ENCODE results near the gene MAD2L1BP.
A peak's percentile ranks its signal among the peaks of the same experiment; 100 is the strongest.

Gene MAD2L1BP

GRCh38 chr6:43680308-43681200 is 44.9 kb downstream of the MAD2L1BP start:
- no peak for DNase-seq (ENCODE audit: low read depth in 2 of 3, low spot score in 2 of 3)

- DNase-seq (ENCODE audit: low read depth in 2 of 3, low spot score in 2 of 3): no peak
Measured at GRCh38 chr6:43681303-43681702, 45.7 kb downstream of the MAD2L1BP start.

GRCh38 chr6:43682724-43683429 is 47.2 kb downstream of the MAD2L1BP start:
- no peak for DNase-seq (ENCODE audit: low read depth in 2 of 3, low spot score in 2 of 3)

GRCh38 chr6:43683708-43684455 is 48.2 kb downstream of the MAD2L1BP start:
- DNase-seq (ENCODE audit: low read depth in 2 of 3, low spot score in 2 of 3): no peak

GRCh38 chr6:43687079-43687436 is 51.4 kb downstream of the MAD2L1BP start:
- no peak for DNase-seq (ENCODE audit: low read depth in 2 of 3, low spot score in 2 of 3)

GRCh38 chr6:43687437-43688347 is 52.1 kb downstream of the MAD2L1BP start, which contains the start of gene MRPS18A:
Gene MRPS18A (minus strand): TSS chr6:43687791. CDS start chr6:43687779, 12 bp downstream.
- peak; percentile 62 to 68 (median 64) for DNase-seq (ENCODE audit: low read depth in 2 of 3, low spot score in 2 of 3)

- DNase-seq (ENCODE audit: low read depth in 2 of 3, low spot score in 2 of 3): no peak
Measured at GRCh38 chr6:43689421-43689820, 53.8 kb downstream of the MAD2L1BP start.
